IMR-90 (cell line): ENCODE results near the gene CENPP. TPM values are rescaled to one million over a fixed set of nuclear protein-coding genes. Genes with fewer than 3 reads are reported as not detected.

Experiments used
- ATAC-seq: fragments of 200-7000 bp; cut with Tn5 transposase; 2 replicates; pipeline ENCODE4 v1.9.1; 2020; ENCODE audit warnings: low read depth, mild to moderate bottlenecking, moderate library complexity
- BruUV-seq: library from RNA; stranded (reverse); fragments of 400-500 nt; replicated peaks from 2 replicates; lab custom pipeline; 2021; lab: Mats Ljungman, UMichigan
- CTCF ChIA-PET: fragments of 300-600 bp; formaldehyde crosslinking; extraction: SDS; loops from one replicate; lab custom pipeline; 2021; ENCODE audit warnings: antibody characterized with exemption; lab: Yijun Ruan, JAX
- POLR2A ChIA-PET: fragments of 300-600 bp; sonication (Branson Sonifier 250); formaldehyde crosslinking; loops from one replicate; lab custom pipeline; 2022; ENCODE audit warnings: antibody characterized with exemption; ENCODE audit not compliant: unreplicated experiment; lab: Charles Lee
- DNase-seq: peaks from one replicate; pipeline ENCODE4 v3.0.0; 2013
- H2AFZ ChIP-seq: replicated peaks from 2 replicates; pipeline ENCODE3; 2013; ENCODE audit warnings: low read length, mild to moderate bottlenecking; ENCODE audit not compliant: poor library complexity
- H2AK5ac ChIP-seq: 2 replicates; pipeline ENCODE4 v1.6.1; 2013; ENCODE audit warnings: low read depth, low read length, inconsistent platforms
- H2AK9ac ChIP-seq: replicated peaks from 2 replicates; pipeline ENCODE3; 2013; ENCODE audit warnings: mild to moderate bottlenecking, low read depth, low read length, moderate library complexity; ENCODE audit not compliant: poor library complexity
- H2BK120ac ChIP-seq: 2 replicates; pipeline ENCODE4 v1.6.1; 2013; ENCODE audit warnings: low read depth, low read length, inconsistent platforms
- H2BK15ac ChIP-seq: 3 replicates; pipeline ENCODE4 v1.6.1; 2013; ENCODE audit warnings: low read depth, low read length, inconsistent platforms
- H2BK20ac ChIP-seq: 2 replicates; pipeline ENCODE4 v1.6.1; 2013; ENCODE audit warnings: low read depth, mild to moderate bottlenecking, inconsistent platforms, low read length, moderate library complexity
- H2BK5ac ChIP-seq: 2 replicates; pipeline ENCODE4 v1.6.1; 2013; ENCODE audit warnings: mild to moderate bottlenecking, low read depth, low read length, inconsistent platforms; ENCODE audit not compliant: poor library complexity, severe bottlenecking
- H3K14ac ChIP-seq: replicated peaks from 2 replicates; pipeline ENCODE4 v1.6.1; 2013; ENCODE audit warnings: low read depth, low read length, inconsistent platforms
- H3K18ac ChIP-seq: 2 replicates; pipeline ENCODE4 v1.6.1; 2013; ENCODE audit warnings: low read depth, low read length, control low read depth
- H3K23ac ChIP-seq: 2 replicates; pipeline ENCODE4 v1.6.1; 2013; ENCODE audit warnings: low read depth, low read length, inconsistent platforms
- H3K27ac ChIP-seq: 2 replicates; pipeline ENCODE4 v1.5.1; 2013; ENCODE audit warnings: mild to moderate bottlenecking, control low read depth, low read length; ENCODE audit not compliant: insufficient read depth
- H3K27me3 ChIP-seq: 2 replicates; pipeline ENCODE4 v1.6.1; 2013; ENCODE audit warnings: low read length; ENCODE audit not compliant: control insufficient read depth, insufficient read depth
- H3K36me3 ChIP-seq: 2 replicates; pipeline ENCODE4 v1.6.1; 2013; ENCODE audit warnings: low read length, mixed read lengths; ENCODE audit not compliant: control insufficient read depth, insufficient read depth
- H3K4ac ChIP-seq: 2 replicates; pipeline ENCODE4 v1.6.1; 2013; ENCODE audit warnings: low read depth, low read length, inconsistent platforms
- H3K4me1 ChIP-seq: 2 replicates; pipeline ENCODE4 v1.6.1; 2013; ENCODE audit warnings: low read length, mixed read lengths; ENCODE audit not compliant: control insufficient read depth, insufficient read depth
- H3K4me2 ChIP-seq: 2 replicates; pipeline ENCODE4 v1.6.1; 2013; ENCODE audit warnings: low read depth, mild to moderate bottlenecking, control low read depth, low read length, moderate library complexity
- H3K4me3 ChIP-seq: 2 replicates; pipeline ENCODE4 v1.5.1; 2013; ENCODE audit warnings: low read depth, mild to moderate bottlenecking, control low read depth, low read length, moderate library complexity; ENCODE audit not compliant: insufficient read depth
- H3K56ac ChIP-seq: 2 replicates; pipeline ENCODE4 v1.6.1; 2013; ENCODE audit warnings: low read length, inconsistent platforms; ENCODE audit not compliant: insufficient read depth; ENCODE audit errors: extremely low read depth
- H3K79me1 ChIP-seq, 2 experiments: 2 replicates each; pipeline ENCODE4 v1.6.1; 2013; ENCODE audit warnings: low read length in 2 of 2, inconsistent platforms in 1 of 2, low read depth in 1 of 2
- H3K9ac ChIP-seq: 2 replicates; pipeline ENCODE4 v1.6.1; 2013; ENCODE audit warnings: low read depth, low read length, control low read depth
- H3K9me1 ChIP-seq: 2 replicates; pipeline ENCODE4 v1.6.1; 2013; ENCODE audit warnings: low read length, inconsistent platforms; ENCODE audit not compliant: insufficient read depth
- H3K9me3 ChIP-seq: 2 replicates; pipeline ENCODE4 v1.6.1; 2013; ENCODE audit warnings: low read length; ENCODE audit not compliant: control insufficient read depth, insufficient read depth
- H4K20me1 ChIP-seq: 2 replicates; pipeline ENCODE4 v1.6.1; 2013; ENCODE audit warnings: low read length, inconsistent platforms; ENCODE audit not compliant: insufficient read depth
- H4K5ac ChIP-seq: 2 replicates; pipeline ENCODE4 v1.6.1; 2013; ENCODE audit warnings: mild to moderate bottlenecking, low read depth, low read length, control low read depth
- H4K8ac ChIP-seq, 2 experiments: 2 replicates each; pipeline ENCODE4 v1.6.1; 2013; ENCODE audit warnings: low read depth in 2 of 2, low read length in 2 of 2, control low read depth in 1 of 2, inconsistent platforms in 1 of 2
- H4K91ac ChIP-seq: 2 replicates; pipeline ENCODE4 v1.6.1; 2013; ENCODE audit warnings: low read depth, low read length, inconsistent platforms; ENCODE audit not compliant: insufficient read depth
- CEBPB ChIP-seq: IDR thresholded peaks from 2 replicates; pipeline ENCODE4 v1.6.1; 2012; ENCODE audit warnings: low read depth, low read length, improper control_type of control experiment
- ELK1 ChIP-seq: fragments of 150-350 bp; IDR thresholded peaks from 2 replicates; pipeline ENCODE4 v1.6.1; 2016; ENCODE audit warnings: low read depth, mild to moderate bottlenecking, low read length, moderate library complexity, borderline replicate concordance
- RAD21 ChIP-seq: IDR thresholded peaks from 2 replicates; pipeline ENCODE4 v1.6.1; 2012; ENCODE audit warnings: low read length, improper control_type of control experiment
- SMC3 ChIP-seq: fragments of 150-350 bp; IDR thresholded peaks from 2 replicates; pipeline ENCODE4 v1.6.1; 2016; ENCODE audit warnings: low read depth, mild to moderate bottlenecking, antibody characterized with exemption, low read length, moderate library complexity
- WGBS, 2 experiments: methylation state at CpG; one replicate each; pipeline versions ENCODE4 v1.1.5 to v1.1.7; 2013; ENCODE audit warnings: missing lambda C conversion rate in 2 of 2; ENCODE audit not compliant: insufficient read length in 1 of 2; ENCODE audit errors: extremely low coverage in 2 of 2; 5-methylcytosine and 5-hydroxymethylcytosine counted together
- dilution Hi-C: fragments of 300-500 bp; cut with HindIII; formaldehyde crosslinking; loops from one replicate; pipeline ENCODE4 v1.14.3; 2018; ENCODE audit warnings: low sequenced_read_pairs; ENCODE audit not compliant: unreplicated experiment
- in situ Hi-C: fragments of 300-500 bp; cut with MboI; formaldehyde crosslinking; loops from 3 replicates; pipeline ENCODE4 v1.14.3; 2019; ENCODE audit warnings: low sequenced_read_pairs, inconsistent platforms, mixed read lengths
- intact Hi-C: fragments of 100-400 bp; cut with micrococcal nuclease; formaldehyde crosslinking; loops from 2 replicates; pipeline ENCODE4 v1.10.0; 2022
- polyA plus RNA-seq, 3 experiments: library from polyadenylated mRNA; depleted of rRNA; stranded (reverse); fragments of >200 nt; gene quantifications; 2 replicates each; pipeline ENCODE4 v1.2.3, GENCODE V29; 2012; ENCODE audit warnings: low replicate concordance in 1 of 3
- total RNA-seq: library from RNA; depleted of rRNA; stranded (reverse); fragments of >200 nt; gene quantifications from 2 replicates; pipeline ENCODE4 v1.2.3, GENCODE V29; 2012

CENPP gene
- total and polyA plus RNA-seq, 2 of the 4 experiments (the other 2 are of a cell fraction) = 1.4 to 2.0 TPM

- Histone ChIP-seq H3K14ac (peak overlapping the region; percentile 22), H3K56ac (no peak overlapping the region), H2AK9ac (no peak overlapping the region), H3K4me3 (no peak overlapping the region), H2BK15ac (peak overlapping the region; percentile 96; the same call in 2 of the 3 replicates), H3K4ac (peak overlapping the region; percentile 46), H4K8ac (peak overlapping the region; percentile 13 to 17; a peak in 1 of 4 replicates), H3K27ac (peak overlapping the region; percentile 28; the same call in 1 of the 2 replicates), H2AFZ (no peak overlapping the region), H3K9me1 (peaks cover 5% of the 10 kb centered on the region), H4K91ac (peak overlapping the region; percentile 81), H2BK120ac (peak overlapping the region; percentile 68), H3K27me3 (no peaks in the 10 kb centered on the region; the same call in 1 of the 2 replicates), H3K36me3 (no peaks in the 10 kb centered on the region), H3K9ac (no peak overlapping the region), H3K4me2 (0 out of 2 replicates have a peak overlapping the region, but pooled peaks have one; percentile 30), H3K4me1 (peaks cover 14% of the 10 kb centered on the region), H2BK5ac (no peak overlapping the region), H3K18ac (peak overlapping the region; percentile 47; the same call in 1 of the 2 replicates), H2BK20ac (peak overlapping the region; percentile 53), H4K20me1 (no peaks in the 10 kb centered on the region; the same call in 1 of the 2 replicates), H3K79me1 (no peaks in the 10 kb centered on the region), H2AK5ac (peak overlapping the region; percentile 17; the same call in 1 of the 2 replicates), H4K5ac (no peak overlapping the region), H3K23ac (peak overlapping the region; percentile 8), H3K9me3 (no peaks in the 10 kb centered on the region; the same call in 1 of the 2 replicates)
- no TSS peak for BruUV-seq
- TF ChIP-seq RAD21 = no peak
- TF ChIP-seq SMC3 = no peak
- no peak for TF ChIP-seq ELK1
- TF ChIP-seq CEBPB = peak; percentile 43; the same call in 1 of the 2 replicates
- no CpG with 5 or more reads among the region's 5 CpGs for WGBS, 2 experiments
- CTCF ChIA-PET = interaction anchor here (0.7 to 1.2 kb wide), 2 partner anchors 28 to 233 kb away, joined by 3 read pairs; no protein-coding TSS in a partner anchor
- POLR2A ChIA-PET = no interaction called here
- intact Hi-C loops = no loop called here
- in situ Hi-C loops = no loop called here
- dilution Hi-C loops = no loop called here
- ATAC-seq (0 out of 2 replicates have a peak, but pooled peaks have one; percentile 9), DNase-seq (peak; percentile 74)
Measured at GRCh38 chr9:92561374-92562330, 235.9 kb downstream of the CENPP start.
